Activated CD4-positive, alpha-beta T cell treated with anti-CD3 and anti-CD28 coated beads, Interleukin-2, amount 50 U/mL, for 1 hour (primary cell): ENCODE results near the gene TUBGCP2.

Experiments used
- DNase-seq: peaks from one replicate; pipeline ENCODE4 v3.0.0-alpha.2; 2020

TUBGCP2 gene

DNA sequence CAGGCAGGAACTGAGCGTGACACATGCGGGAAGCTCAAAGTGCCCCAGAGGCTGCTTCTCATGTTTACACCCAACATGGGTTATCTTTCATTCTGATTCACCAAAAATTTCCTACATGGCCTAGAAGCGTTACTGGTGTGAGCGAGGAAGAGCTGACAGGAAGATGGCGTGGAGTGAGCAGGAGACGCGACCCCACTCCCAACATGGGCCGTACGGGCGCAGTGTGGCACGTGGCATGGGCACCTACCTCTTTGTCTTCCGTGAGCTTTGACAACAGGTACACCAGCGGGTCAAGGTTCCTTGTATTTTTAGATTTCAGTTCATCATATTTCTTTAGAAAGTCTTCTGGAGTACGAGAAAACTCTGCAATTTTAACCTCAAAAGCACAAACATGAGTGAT is 8.9 kb downstream of the TUBGCP2 start:
- no peak for DNase-seq

DNA sequence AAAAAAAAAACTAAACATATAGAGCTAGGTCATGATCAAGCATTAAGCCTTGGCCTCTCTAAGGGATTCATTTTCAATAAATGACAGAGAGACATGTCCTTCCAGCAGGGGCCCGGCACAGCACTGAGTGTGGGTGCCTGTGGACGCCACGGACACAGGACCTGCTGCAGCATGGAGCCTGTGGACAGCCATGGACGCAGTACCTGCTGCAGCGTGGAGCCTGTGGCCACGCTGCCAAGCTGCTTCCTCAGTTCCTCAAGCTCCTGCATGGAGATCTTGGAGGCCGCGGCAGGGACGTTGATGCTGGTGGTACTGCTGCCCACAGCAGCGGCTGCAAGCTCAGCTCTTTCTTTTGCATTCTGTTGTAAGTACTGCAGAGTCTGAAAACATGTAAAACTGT is 9.4 kb downstream of the TUBGCP2 start:
- DNase-seq, result no peak

DNA sequence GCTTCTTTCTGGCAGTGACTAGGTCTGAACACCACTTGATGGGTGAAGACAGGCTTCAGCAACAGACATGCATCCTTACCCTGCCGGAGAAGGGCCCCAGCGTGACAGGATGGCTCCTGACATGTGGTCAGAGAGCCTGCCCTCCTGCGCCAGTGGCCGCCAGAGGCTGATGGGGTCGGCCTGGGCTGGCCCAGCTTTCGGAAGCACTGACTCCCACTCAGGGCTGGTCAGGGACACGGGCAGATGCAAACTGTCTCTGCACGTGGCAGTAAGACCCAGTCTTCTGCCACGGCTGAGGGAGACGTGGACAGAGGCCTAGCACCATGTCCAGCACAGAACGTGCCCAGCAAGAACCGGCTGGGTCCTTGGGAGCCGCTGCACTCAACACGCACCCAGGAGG is 10.2 kb downstream of the TUBGCP2 start:
- no peak for DNase-seq

DNA sequence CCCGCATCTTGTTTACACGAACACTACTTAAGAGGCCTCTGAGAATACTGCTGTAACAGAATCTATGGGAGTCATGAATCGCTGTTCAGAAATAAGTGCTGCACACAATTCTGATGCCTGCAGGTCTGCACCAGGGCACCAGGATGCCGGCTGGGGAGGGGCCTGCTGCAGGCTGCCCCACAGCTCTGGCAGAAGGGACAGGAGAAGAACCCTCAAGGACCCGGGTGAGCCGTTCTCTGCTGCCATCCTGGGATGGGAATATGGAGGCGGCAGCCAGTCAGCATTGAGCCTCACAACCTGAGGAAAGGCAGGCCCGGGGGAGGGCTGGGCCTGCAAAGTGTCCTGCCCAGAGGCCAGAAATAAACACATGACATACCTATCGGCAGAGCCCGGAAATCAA is 11.2 kb downstream of the TUBGCP2 start:
- DNase-seq, result no peak

DNA sequence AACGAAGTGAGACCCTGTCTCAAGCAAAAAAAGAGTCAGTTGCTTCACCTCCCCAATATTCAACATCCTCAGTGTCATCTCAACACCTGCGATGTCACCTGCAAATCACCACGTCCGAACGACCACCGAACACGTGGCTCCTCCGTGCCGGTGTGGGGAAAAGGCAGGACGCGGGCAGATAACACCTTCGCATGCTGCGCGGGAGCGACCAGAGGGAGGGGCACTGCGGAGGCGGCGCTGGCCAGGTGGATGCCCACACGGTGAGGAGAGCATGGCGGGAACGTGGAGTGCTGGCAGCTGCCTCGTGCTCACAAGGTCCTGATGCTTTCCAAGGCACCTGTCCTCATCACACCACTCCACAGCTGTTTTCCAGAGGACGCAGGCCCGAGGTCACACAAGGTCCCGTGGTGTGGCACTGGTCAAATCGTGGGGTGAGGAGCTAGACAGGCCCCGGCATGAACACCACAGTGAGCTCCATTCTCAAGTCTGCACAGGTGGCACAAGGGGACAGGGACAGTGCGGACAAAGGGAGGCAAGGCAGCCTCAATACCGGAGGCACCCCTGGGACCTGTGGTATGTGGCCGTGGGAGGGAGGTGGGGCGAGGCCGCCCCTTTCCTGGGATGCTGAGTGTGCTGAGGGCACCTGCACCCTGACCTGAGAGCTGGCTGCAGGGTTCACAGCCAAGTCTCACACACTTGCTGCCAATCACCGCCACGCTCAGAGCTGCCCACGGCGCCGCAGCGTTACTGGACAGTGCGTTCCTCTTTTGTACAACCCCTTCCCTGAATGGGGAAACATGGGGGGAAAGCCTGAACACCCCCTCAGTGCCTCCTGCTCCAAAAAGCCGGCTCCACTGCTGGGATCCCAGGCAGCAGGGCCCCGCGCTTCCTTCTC is 13.0 kb downstream of the TUBGCP2 start:
- DNase-seq, result no peak

DNA sequence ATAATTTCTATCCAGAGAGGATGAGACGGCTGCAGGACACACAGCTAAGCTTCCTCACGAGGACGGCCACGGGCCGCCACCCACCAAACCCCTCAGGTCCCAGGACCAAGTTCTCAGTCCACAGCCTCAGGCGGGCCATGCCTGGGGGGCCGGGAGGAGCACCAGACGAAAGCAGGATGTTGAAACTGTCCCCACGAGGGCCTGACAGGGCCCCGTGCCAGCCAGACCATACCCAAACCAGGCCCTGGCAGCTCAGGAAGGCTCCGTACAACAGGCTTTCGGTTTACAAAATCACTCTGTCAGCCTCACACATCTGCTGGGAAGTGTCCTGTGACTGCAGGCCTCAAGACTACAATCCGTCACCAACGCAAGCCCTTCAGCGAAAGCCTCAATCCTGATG is 14.5 kb downstream of the TUBGCP2 start:
- no peak for DNase-seq

DNA sequence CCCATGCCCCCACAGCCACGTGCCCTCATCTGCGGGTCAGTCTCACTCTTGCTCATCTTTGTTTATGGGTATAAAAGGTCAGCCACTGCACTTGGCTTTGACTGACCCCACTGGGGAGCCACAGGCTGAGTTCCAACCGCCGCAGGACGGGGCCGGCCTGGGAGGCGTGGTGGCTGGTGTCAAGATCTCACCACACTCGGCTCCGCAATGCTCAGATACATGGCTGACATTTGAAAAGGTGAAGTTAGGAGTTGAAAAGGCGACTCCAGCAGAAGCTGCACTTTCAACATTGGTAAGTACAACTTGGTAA is 14.9 kb downstream of the TUBGCP2 start:
- DNase-seq, result no peak

DNA sequence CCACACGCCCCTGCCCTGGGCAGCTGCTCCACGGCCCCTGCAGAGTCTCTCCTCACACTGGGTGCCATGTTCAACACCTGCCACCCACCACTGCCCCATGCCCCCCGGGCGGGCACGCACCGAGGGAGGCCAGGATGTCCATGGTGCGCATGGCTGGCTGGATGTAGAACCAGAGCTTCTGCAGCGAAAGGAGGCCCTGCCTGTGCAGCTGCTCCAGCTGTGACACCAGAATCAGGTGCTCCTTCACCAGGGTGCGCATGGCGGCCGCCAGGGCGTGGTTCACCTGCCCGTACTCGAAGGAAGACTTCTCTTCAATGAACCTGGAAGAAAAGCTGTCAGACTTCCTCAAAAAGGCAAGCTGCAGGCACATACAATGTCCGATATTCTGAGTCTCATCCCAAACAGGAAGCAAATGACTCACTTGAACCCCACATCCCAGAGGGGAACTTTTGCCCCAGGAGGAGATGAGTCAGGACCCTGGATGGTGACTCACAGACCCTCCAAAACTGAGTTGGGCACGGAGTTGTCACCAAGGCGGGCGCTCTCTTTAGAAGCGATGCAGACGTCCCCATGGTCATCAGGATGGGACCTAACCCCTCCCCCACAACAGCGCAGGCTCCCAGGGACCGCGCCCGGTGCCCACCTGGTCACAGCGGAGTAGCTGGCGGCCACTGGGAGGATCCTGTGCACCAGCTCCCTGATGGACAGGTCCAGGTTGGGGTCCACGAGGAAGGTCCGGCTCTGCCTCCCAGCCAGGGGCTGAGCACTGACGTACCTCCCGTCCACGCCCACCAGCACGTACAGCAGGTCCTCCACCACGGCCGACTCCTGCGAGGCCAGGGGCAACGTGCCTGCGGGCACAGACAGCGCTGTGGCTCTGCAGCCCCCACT is 15.5 kb downstream of the TUBGCP2 start:
- DNase-seq, result no peak

DNA sequence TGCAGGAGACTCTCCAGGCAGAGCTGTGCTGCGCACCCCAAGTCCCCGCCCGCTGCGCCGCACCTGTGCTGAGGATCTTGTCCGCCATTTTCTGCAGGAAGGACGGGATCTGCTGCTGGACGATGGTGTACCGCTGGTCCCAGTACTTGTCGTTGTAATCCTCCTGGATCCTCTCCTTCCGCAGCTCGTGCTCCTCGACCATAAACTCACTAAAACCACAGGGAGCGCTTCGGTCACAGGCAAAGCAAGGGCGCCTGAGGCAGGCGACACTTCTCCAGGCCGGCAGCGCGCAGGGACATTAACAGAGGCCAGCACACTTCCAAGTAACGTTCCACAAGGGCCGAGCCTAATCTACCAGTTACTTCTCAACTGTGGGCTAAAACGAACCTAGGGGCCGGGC is 18.9 kb downstream of the TUBGCP2 start:
- no peak for DNase-seq

DNA sequence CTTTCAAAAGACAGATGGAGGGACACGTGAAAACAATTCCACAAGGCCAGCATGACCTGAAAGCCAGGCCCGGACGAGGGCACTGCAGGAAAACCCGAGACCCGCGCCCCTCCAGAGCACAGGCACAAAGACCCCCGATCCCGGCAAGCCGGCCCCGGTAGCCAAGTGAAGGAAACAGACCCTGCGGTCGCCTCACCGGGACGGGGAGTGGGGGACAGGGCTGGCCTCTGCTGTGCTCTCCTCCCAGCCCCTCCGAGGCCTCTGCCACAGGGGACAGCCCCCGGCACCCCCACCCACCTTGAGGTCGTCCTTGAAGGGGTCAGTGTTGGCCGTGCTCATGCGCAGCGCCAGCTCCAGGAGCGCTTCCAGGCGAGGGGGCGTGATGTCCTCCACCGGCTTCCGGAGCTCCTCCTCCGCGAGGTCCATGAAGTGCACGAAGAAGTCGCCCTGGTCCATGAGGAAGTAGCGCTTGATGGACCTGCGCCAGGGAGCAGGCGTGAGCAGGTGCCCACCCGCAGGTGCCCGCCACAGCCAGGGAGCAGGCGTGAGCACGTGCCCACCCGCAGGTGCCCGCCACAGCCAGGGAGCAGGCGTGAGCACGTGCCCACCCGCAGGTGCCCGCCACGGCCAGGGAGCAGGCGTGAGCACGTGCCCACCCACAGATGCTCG is 20.7 kb downstream of the TUBGCP2 start:
- DNase-seq, result no peak

DNA sequence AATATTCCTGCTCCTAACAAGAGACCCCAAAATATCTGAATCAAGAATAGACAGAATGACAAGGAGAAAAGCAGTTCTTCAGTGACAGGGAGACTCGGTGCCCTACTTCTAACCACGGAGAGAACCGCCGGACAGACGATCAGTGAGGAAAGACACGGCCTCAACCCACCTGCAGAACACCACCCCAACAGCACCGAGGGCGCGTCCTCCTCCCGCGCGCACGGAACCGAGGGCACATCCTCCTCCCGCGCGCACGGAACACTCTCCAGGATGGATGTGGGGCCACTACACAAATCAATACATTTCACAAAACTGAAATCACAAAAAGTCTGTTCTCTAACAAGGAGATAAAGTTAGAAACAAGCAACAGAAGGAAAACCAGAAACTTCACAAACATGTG is 22.3 kb downstream of the TUBGCP2 start:
- no peak for DNase-seq

DNA sequence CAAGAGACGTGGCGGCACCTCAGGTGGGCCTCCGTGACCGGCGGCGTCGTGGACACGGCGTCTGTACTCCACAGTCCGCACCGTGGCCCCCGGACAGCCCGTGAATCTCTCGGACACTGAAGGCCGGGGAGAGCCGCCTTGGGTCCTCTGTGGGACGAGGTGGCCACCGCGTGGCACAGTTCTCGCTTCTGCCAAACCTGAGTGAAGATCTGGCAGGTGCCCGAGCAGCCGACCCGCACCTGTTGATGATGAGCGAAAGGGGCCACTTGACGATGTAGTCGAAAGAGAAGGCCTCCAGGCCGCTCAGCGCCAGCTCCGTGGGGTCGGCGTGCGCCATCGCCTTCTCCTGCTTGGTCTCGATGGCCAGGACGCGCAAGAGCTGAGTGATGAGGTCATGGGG is 23.5 kb downstream of the TUBGCP2 start:
- no peak for DNase-seq

DNA sequence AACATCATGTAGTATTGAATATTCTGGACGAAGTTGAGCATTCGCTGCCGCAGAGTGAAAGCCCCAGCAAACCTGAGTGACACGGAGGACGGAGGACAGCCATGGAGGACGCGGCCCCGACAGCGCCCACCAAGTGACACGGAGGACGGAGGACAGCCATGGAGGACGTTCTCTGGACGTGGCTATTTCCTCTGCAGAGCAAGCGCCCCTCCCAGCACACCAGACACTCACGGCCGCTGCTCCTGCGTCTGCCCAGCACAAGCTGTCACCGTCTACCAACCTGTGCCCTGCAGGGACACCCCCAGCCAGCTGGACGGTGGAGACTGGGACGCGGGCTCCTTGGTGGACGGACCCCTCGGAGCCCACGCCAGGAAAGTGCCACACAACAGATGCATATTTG is 24.7 kb downstream of the TUBGCP2 start:
- DNase-seq, result no peak

DNA sequence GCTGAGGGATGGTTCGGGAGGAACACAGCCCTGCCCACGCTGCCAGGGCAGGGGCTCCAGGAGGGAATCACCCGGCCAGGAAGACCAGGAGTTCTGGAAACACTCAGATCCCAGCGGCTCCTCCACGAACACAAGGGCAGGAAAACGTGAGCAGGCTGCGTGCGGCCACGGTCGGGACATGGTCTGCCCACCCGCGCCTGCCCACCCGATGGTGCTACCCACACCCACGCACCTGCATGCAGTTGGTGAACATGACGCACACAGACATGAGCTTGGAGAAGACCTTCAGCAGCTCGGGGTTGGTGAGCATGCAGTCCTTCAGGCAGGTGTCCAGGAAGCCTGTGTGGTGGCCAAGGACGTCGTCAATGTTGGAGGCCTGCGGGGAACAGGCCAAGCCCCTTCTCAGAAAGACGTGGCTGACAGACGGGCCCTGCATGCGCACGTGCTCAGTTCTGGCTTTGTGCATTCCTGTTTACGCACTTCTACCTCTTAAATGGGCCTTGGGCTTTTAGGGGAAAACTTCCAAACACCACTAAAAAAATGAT is 25.8 kb downstream of the TUBGCP2 start:
- DNase-seq, result no peak

DNA sequence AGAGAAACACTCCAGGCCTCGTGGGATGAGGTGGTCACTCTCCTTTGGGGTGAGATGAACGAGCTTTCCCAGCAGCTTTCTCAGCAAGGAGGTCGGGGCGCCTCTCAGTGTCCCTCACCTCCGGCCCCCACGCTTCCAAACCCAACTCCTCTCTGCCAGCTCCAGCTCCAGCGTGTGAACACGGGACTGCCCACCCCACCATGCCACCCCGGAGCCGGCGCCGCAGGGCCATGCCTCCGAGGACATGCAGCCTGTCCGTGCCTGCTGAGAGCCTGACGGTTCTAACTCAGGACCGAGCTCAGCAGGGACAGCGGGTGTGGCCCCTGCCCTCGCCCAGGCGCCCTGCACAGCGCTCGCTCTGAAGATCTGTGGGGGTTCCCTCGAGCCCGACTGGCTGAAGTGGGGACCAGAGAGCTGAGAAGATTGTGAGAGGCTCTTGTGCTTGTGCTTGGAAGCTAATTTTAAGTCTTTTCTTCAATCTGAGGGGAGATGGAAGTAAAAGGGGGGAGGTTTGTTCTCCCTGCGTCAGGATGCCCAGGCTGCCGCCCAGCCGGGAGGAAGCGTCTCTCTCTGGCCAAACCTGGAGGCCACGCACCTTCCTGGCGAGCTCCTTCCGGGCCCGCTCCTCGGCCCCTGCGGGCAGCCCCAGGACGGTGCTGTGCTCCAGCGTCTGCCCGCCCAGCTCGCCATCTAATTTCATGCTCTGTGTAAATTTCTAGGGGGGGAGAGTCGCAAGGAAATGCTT is 26.9 kb downstream of the TUBGCP2 start:
- no peak for DNase-seq

DNA sequence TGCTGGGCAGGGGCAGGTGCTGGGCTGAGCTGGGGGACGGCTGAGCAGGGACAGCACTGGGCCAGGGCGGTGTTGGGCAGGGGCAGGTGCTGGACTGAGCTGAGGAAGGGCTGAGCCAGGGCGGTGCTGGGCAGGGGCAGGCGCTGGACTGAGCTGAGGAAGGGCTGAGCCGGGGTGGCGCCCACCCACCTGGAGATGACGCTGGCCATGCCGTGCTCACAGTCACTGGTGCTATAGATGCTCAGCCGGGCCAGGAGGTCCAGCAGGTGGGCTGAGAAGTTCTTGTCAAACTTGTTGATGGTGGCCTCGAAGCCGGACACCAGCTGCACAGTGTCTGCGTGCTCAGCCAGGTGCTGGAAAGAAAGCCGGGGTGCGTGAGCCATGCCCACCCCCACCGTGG is 27.6 kb downstream of the TUBGCP2 start:
- no peak for DNase-seq

DNA sequence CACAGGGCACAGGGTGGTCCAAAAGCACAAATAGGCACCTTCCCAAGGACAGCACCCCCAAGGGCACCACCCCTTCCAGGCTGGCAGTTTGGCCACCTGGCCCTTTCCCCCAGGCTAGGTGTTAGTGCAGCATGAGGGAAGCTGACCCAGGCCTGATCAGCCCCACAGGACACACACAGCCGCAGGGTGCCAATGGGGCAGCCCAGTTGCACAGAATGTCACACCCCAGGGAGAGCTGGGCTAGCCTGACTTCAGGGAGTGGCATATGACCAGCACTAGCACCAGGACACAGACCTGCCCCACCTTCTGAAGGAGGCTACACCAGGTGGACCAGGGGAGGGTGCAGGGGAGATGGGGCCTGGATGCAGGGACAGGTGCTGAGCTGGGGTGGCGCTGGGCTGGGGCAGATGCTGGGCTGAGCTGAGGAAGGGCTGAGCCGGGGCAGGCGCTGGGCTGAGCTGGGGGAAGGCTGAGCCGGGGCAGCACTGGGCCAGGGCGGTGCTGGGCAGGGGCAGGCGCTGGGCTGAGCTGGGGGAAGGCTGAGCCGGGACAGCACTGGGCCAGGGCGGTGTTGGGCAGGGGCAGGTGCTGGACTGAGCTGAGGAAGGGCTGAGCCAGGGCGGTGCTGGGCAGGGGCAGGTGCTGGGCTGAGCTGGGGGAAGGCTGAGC is 28.1 kb downstream of the TUBGCP2 start:
- no peak for DNase-seq

DNA sequence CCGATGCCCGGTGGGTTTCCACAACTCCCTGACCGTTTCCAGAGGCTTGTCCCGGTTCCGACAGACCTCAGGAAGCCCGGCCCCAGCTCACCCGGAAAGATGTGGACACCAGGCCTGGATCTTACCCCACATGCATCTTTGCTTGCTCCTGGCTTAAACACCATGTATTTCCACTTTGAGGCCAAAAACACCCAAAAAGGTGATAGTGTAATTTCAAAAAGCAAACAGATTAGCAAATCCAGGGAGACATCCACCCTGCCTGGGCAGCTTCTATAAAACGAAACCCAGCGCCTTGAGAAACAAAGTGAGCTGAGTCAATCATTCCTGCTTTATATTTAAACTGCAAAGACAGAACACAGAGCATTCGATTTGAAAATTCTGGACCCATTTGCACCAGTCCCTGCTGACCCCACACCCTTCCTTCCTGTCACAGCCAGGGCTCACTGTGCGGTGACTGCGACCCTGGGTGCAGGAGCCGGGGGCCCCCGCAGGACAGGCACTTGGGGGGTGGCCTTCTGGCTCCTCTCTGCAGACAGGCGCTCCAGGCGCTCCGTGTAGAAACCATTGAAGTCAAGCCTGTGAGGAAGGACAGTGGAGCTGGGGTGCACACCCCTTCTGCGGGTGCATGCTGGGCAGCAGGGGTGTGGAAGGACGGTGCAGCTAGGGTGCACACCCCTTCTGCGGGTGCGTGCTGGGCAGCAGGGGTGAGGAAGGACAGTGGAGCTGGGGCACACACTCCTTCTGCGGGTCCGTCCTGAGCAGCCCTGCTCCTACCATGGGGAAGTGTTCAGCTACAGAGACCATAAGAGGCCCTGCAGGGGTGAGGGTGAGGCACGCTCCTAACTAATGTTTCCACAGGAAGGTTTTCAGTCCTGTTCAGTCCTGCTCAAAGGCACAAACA is 29.1 kb downstream of the TUBGCP2 start:
- no peak for DNase-seq

DNA sequence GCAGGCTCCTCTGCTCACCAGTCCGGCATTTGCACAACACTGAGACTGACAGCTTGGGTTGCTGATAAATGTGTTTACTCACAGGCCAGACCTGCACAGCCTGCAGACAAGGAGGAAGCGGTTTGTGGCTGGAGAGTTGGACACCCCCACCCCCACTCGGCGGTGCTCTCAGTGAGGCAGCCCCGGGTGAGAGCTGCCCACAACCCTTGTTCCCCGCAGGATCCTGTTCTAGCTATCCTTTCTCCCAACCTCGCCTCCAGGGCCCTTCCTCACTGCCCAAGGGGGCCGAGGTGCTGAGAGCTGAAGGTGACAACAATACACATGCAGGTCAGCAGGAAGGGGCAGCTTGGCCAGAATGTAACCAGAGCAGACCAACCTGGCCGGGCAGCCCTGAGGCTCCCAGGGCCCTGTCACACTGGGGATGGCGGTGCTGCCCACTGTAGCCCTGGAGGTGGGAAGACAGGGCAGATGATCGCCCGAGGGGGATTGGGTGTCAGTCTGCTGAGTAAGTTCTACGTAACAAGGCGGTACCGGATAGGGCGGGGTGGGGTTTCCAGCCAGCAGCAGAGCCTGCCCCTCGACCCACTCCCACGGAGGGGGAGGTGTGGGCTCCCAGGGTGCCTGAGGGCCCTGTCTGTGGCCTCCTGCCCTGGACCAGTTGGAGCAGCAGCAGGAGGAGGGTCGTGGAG is 30.0 kb downstream of the TUBGCP2 start:
- DNase-seq, result peak; percentile 62

DNA sequence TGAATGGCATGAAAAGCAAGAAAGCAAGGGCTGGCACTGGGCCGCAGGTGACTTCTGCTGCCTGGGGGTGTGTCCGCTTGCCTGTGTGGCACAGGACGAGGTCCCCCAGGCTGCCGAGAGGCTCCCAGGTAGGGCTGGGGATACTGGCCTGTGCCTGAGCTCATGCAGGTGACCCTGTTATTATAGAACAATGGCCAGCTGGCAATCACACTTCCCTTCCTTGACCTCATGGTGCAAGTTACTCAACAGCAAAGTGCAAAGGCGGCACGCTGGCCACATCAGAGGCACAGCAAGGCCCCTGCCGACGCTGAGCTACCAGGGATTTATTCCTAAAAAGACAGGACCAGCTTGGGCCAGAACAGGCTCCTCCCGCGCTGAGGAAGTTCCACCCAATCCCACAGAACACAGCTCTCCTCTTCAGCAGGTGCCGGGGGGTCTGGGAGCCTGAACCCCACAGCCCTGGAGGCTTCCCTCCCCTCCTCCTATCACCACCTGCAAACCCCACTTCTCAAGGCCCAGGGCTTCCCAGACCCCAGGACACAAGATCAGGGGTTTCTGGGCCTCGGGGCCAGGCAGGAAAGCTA is 30.6 kb downstream of the TUBGCP2 start:
- peak; percentile 13 for DNase-seq
